Activated T-cell treated with anti-CD3 and anti-CD28 coated beads for 48 hours (primary cell): ENCODE data around the gene RIT1.
A peak's percentile ranks its signal among the peaks of the same experiment; 100 is the strongest.

Experiments
- DNase-seq: peaks from one replicate; pipeline ENCODE4 v3.0.0-alpha.2; 2020; ENCODE audit warnings: low read depth

RIT1 gene

GRCh38 chr1:155911156-155912055 is at the start of gene RIT1:
TSS of gene RIT1 (minus strand) at chr1:155911349. CDS start at chr1:155910761, 588 bp downstream.
- DNase-seq = peak; percentile 83

DNA sequence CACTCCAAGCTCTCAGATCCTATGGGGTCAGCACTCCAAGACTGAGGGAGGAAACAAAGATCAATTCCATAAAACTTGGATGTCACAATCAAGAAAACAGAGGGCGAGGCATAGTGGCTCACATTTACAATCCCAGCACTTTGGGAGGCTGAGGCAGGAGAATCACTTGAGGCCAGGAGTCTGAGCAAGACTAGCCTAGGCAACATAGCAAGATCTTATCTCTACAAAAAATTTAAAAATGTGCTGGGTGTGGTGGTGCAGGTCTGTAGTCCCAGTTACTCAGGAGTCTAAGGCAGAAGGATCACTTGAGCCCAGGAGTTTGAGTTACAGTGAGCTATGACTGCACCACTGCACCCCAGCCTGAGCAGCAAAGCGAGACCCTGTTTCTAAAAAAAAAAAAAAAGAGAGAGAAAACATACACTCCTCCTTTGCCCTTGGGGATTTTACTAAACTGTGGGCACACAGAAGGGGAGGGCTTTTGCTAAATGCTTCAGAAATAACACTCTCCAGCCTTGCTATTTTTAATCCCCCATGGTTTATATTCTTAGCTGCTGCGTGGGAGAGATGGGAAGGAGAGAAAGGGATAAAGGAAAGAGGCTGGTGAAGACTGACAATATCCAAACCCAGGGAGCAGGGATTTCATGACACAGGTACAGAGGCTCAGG is 49.1 kb upstream of the RIT1 start:
- no peak for DNase-seq

GRCh38 chr1:155957411-155957915 is 46.3 kb upstream of the RIT1 start:
- DNase-seq = no peak

DNA sequence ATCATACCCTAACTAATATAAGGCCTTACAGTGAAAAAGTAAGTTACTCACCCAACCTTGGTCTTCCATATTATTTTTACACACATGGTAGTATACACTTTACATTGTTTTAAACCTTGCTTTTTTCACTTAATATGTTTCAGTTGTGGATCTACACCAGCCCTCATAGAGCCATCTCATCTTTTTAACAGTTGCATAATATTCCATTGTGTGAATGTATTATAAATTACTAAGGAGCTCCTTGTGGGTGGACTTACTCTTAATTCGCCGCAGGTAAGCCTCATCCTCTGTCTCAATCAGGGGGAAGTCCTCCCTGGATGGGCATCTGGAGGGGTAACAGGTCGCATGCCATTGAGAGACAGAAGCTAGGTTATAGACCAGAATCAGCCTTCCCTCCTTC is 43.5 kb upstream of the RIT1 start:
- DNase-seq = no peak

DNA sequence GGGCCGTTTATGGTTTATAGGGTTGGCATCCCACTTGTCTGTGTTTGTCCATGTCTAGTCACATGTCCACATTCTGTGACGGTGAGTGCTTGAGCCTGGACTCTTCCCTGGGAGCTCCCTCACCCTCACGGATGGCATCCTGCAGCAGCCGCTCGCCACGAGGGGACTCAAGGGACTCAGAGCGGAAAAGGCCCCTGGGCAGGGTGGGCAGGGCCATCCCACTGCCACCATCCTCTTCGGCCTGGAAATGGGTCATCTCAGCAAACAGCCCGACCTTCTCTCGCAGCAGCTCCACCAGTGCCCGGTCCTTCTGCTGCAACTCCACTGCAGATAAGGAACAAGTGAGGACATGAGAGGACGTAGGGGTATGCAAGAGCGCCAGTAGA is 41.3 kb upstream of the RIT1 start:
- no peak for DNase-seq

- no peak for DNase-seq
Measured at GRCh38 chr1:155951753-155952504, 40.8 kb upstream of the RIT1 start.

DNA sequence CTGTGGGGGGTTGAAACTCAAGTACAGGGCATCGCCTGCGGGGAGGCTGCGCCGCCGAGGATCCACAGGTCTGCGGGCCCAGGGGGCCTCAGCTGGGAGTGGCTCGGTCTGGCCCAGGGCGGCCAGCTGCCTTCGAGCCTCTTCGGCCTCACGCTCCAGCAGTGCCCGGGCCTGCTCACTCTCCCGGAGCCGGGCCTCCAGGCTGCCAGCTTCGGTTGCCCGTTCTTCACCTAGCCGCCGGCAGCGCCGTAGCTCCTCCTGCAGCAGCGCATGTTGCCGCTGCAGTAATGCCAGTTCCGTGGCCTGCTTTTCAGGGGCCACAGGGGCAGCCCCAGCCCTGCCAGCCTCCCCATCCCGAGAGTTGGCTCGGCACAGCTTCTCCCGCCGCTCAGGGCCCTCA is 39.7 kb upstream of the RIT1 start:
- no peak for DNase-seq

DNA sequence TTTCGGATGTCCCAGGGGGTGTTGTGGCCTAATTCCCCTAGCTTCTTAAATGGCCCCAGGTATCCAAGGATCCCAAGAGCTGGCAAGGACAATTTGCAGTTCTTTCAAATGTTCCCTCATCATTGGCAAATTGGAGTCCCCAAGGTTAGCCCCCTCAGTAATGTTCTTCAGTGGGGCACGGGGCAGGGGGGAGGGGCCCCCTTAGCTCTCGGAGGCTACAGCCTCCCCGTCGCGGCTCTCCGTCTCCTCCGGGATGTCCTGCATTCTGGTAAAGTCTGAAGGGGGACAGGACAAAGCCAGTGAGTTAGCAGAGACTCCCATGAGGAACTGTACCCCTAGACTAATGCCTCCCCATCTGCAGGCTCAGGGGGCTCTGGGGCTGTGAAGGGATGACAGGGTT is 36.6 kb upstream of the RIT1 start:
- no peak for DNase-seq

- DNase-seq = no peak
Measured at GRCh38 chr1:155947292-155947691, 36.1 kb upstream of the RIT1 start.

GRCh38 chr1:155946633-155947219 is 35.6 kb upstream of the RIT1 start:
- no peak for DNase-seq

DNA sequence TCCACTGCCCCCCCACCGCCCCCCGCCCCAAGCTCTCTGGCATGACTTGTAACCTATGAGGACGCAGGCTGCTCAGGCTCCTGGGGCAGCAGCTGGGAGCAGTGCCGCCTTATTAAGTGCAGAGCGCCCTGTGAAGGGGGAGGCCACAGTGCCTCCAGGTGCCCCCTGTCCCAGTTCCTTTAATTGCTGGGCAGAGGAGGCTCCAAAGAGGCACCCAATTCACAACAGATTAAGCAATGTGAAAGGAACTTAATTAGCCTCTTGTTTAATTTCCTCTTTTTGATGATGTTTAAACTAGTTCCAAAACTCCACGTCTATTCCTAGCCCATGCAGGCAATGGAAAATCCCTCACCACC is 33.3 kb upstream of the RIT1 start:
- DNase-seq = no peak

DNA sequence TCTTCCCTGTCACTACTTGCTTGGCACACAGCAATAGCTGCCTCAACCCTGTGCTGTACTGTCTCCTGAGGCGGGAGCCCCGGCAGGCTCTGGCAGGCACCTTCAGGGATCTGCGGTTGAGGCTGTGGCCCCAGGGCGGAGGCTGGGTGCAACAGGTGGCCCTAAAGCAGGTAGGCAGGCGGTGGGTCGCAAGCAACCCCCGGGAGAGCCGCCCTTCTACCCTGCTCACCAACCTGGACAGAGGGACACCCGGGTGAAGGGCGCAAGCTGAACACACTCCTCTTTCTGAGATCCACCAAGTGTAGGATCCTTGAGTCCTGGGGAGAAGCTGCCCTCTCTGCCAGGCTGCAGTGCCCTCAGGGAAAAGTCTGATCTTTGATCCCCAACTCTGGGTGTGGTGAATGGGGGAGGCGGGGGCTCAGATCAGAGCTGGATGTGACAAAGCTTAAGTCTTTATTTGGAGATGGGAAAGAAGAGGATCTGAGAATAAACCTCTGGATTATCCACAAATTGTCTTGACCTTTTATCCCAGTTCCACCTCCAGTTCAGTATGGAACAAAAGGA is 31.5 kb upstream of the RIT1 start:
- DNase-seq = no peak

- no peak for DNase-seq
Measured at GRCh38 chr1:155941845-155942531, 30.8 kb upstream of the RIT1 start.

GRCh38 chr1:155940993-155941844 is 30.1 kb upstream of the RIT1 start, which contains the start of gene RXFP4:
TSS of gene RXFP4 (plus strand) at chr1:155941638. CDS start at chr1:155941710, 72 bp downstream.
- DNase-seq = no peak

GRCh38 chr1:155940482-155940992 is 29.4 kb upstream of the RIT1 start:
- DNase-seq = no peak

- DNase-seq = no peak
Measured at GRCh38 chr1:155938220-155938627, 27.1 kb upstream of the RIT1 start.

DNA sequence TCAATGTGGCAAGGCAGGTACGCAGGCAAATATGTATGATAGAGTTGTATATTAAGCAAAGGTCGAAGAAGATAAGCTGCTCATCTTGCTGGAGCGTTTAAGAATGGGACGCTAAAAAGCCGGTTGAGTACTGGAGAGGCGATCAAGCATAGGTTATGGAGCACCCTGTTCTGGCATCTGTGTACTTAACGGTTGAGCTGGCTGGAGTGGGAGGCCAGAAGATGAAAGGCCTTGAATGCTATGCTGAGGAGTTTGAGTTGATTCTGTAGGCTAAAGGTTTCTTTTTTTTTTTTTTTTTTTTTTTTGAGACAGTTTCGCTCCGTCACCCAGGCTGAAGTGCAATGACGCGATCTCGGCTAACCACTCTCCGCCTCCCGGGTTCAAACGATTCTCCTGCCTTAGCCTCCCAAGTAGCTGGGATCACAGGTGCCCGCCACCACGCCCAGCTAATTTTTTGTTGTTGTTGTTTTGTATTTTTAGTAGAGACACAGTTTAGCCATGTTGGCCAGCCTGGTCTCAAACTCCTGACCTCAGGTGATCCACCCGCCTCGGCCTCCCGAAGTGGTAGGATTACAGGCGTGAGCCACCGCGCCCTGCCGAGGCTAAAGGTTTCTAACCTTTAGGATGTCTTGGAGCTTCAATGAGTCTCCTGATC is 23.9 kb upstream of the RIT1 start:
- no peak for DNase-seq

DNA sequence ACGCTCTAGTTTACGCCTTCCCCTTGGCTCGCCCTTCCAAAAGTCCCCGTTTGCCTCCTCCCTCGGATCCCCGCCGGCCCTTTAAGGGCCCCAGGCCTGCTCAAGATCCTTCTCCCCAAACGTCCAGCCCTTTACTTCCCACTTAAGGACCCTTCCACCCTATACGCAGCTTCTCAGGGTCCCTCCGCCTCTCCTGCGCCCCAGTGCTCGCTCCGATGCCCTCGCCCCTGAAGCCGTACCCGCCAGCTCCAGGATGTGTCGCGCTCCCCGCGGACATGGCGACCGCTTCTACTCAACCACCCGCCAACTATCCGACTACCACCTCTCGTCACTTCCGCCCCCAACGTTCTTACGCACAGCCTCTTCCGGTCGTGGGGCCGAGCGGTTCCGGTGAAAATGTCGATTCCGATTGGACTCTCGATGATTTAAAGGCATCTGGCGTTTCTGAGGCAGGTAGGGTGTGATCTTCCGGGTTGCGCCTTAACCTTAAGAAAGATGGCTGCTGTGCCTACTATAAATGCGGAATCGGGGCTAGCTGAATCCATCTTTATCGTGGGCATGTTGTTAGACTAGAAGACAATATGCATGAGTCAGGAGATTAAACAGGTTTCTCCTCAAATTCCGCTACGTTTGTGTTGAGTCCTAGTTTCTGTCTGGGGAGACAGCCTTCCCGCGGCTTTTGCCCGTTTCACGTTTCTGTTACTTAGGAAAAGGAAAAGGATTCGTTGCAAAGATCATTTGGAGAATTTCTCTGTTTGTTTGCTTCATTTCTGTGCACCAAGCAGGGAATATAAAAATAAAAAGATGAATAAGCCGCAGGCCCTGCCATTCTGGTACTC is 23.2 kb upstream of the RIT1 start, which contains the start of gene KHDC4:
TSS of gene KHDC4 (minus strand) at position 317 of the 839 bp plus-strand sequence. CDS start at position 277, 40 bp downstream.
- peak; percentile 89 for DNase-seq
